Omental fat pad (tissue), 4 donors: ENCODE results near the gene ANK3. TPM values are rescaled to one million over a fixed set of nuclear protein-coding genes. Genes with fewer than 3 reads are reported as not detected.

Experiments
- ATAC-seq: fragments of 150-250 bp; one replicate; pipeline ENCODE4 v1.9.1; 2016; ENCODE audit warnings: mild to moderate bottlenecking, moderate library complexity; ENCODE audit not compliant: low FRiP score
- DNase-seq: peaks from one replicate; pipeline ENCODE4 v3.0.0-alpha.2; 2019; ENCODE audit warnings: low spot score
- total RNA-seq, 4 donors: library from RNA; depleted of rRNA; stranded (reverse); fragments of >200 nt; gene quantifications; one replicate each; pipeline ENCODE4 v1.1.0, GENCODE V29; 2016
- TF ChIP-seq, protein P1 (sequence below), 3 donors: fragments of 450-650 bp; IDR thresholded peaks; one replicate each; pipeline ENCODE4 v1.5.1; 2016 to 2017; ENCODE audit warnings: antibody characterized with exemption in 3 of 3, mild to moderate bottlenecking in 3 of 3, moderate library complexity in 2 of 3

ANK3 gene
- total RNA-seq, 4 donors from 2014 or later = 10.5 to 22.5 (median 13.3) TPM

DNA sequence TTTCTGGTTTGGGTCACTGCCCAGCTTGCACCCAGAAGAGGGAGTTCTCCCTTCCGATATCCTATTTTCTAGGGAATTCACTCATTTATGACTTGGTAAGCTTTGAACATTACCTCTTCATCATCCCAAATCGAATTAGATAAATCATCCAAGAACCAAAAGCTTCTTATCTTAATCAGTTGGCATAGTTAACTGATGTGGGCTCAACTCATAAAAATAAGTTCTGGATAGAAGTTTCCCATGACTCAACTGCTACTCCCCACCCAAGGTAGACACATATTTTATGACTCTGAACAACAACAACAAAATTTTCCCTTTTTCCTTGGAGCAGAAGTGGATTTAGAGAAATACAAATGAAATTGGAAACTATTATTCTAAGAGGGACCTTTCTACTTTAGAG, 380.4 kb downstream of the ANK3 start:
- no peak for DNase-seq
- TF ChIP-seq, protein P1, sequence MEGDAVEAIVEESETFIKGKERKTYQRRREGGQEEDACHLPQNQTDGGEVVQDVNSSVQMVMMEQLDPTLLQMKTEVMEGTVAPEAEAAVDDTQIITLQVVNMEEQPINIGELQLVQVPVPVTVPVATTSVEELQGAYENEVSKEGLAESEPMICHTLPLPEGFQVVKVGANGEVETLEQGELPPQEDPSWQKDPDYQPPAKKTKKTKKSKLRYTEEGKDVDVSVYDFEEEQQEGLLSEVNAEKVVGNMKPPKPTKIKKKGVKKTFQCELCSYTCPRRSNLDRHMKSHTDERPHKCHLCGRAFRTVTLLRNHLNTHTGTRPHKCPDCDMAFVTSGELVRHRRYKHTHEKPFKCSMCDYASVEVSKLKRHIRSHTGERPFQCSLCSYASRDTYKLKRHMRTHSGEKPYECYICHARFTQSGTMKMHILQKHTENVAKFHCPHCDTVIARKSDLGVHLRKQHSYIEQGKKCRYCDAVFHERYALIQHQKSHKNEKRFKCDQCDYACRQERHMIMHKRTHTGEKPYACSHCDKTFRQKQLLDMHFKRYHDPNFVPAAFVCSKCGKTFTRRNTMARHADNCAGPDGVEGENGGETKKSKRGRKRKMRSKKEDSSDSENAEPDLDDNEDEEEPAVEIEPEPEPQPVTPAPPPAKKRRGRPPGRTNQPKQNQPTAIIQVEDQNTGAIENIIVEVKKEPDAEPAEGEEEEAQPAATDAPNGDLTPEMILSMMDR (IDR thresholded peaks at IDR 0.05) = no peak
- peak; percentile 38 for ATAC-seq

DNA sequence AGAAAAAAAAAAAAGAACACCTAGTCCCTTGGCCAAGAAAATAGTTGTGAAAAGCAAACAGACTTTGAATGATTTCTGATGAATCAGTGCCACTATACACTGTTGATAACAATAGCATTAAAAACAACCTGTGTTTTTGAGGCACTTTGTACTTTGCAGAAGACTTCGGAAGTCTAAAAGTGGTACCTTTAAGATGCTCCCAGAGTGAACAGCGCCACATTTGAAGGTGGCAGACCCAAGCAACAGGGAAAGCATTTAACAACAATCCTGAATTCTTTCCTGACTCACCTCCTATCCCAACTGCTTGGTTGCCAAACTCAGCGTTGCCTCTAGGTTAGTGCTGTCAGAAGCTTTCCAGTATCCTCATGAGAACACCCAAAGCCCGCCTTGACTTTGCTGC, 380.9 kb downstream of the ANK3 start:
- TF ChIP-seq, protein P1 (IDR thresholded peaks at IDR 0.05) = no peak
- DNase-seq = no peak
- peak; percentile 65 for ATAC-seq

DNA sequence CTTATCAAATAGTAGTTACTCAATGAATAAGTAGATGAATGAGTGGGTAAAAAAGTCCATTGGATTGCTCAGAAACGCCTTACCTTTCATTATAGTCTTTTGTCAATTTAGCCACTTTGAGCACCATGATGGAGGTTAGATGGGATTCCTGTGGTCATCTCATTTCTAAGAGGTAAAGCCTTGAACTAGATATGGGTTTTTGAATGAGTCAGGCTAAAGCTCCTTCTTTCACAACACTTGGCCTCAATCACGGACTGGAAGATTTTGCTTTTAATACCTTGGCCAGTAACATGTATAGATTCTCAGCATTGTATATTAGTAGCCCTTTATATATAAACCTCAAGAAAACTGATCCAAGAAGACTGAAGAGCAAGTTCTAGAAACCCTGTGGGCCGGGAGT, 383.6 kb downstream of the ANK3 start:
- ATAC-seq (no peak), DNase-seq (no peak)

DNA sequence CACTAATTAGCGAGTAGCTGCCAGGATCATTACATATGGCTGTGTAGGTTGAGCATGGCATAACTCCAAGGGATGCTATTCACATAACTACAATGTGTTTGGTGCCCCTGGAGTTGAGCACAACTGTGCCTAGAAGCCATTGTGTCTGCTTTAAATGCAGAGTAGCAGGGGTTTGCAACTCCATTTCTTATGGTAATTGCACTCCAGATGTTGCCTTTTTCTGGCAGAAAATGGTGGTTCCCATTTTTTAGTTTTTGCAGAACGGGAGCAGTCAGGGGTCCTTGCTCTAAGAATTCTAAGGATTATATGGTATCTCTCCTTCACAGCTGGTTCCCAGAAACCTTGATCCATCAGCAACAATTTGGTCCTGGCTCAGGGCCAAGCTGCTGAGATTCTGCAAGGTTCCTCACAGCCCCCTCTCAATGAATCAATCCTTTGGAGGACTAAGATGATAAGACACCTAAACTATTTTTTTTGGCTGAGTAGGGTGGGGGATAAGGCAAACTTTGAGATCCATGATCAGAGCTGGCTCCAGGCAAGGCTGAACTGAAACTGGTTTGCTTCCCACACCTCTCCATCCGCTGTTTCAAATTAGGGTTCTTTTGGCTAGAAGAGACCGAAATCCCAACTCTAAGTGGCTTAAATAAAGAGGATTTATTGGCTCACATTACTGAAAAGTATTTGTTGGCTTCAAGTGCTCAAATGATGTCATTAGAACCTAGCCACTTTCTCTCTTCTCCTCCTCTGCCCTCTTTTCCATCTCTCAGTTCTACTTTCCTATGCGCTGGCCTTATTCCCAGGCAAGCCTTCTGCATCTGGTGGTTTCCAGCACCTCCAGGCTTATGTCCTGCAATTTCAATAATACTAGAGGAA, 385.8 kb downstream of the ANK3 start:
- no peak for ATAC-seq
- TF ChIP-seq, protein P1 (IDR thresholded peaks at IDR 0.05) = no peak
- no peak for DNase-seq

More for the DNA sequence above, 383.6 kb downstream of the ANK3 start:
- TF ChIP-seq, protein P1 (IDR thresholded peaks at IDR 0.05) = no peak

DNA sequence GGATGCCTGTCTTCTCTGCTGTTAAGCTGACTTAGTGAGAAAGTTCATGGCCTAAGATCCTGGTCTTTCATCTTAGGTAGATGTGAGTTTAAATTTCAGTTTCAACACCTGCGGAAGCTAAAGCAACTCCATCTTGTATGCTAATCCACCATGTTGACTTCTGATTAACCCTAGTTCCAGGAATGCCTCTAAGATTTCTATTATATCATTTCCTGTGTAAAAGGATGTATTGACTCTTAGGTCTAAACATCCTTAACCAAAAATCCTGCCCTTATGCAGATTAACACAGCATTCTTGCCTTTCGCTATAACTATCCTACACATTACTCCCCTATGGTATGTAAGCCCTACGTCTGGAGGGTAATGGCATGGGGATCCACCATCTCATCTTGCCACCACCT, 388.9 kb downstream of the ANK3 start:
- TF ChIP-seq, protein P1 (IDR thresholded peaks at IDR 0.05) = no peak
- no peak for ATAC-seq

DNA sequence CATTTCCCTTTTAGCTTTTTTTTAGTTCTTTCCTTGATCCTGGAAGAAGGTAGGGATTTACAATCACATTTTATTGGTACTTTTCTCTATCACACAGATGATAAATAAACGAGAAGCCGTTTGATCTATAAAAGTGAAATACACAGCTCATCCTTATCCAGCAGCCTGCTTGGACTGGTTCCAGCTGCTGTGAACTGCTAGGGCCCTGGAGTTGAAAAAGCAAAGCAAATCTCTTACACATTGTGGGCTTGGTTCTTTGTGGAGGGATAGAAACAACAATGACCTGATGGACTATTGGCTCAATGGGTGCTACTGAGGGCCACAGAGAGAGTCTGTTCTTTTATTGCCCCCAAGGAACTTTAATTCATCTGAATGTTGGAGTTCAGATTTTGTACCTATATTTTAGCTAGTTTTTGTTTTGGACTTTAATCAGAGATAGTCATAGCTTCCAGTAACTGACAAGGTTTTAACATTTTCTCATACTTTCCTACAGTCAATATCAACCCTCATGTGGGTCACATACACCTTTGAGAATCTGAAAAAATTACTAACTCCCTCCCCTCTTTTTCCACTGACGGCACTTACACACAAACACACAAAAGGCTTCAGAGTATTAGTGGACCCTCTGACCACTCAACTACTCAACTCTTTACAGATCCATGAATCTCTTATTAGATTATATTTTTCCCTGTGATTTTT, 391.7 kb downstream of the ANK3 start:
- peak; percentile 19 for ATAC-seq
- DNase-seq = no peak
- TF ChIP-seq, protein P1 (IDR thresholded peaks at IDR 0.05) = no peak

More for the DNA sequence above, 388.9 kb downstream of the ANK3 start:
- no peak for DNase-seq
